SKM-1 treated with dmso at 0.1 percent for 144 hours (cell line): ENCODE results near the gene SLC17A2.
A peak's percentile ranks its signal among the peaks of the same experiment; 100 is the strongest.

ENCODE experiments used
- DNase-seq: peaks from one replicate; lab custom pipeline; 2025; ENCODE audit not compliant: unreplicated experiment; lab: John Stamatoyannopoulos, UW

Gene SLC17A2

GRCh38 chr6:25888626-25889025 is 41.9 kb downstream of the SLC17A2 start:
- no peak for DNase-seq

DNA sequence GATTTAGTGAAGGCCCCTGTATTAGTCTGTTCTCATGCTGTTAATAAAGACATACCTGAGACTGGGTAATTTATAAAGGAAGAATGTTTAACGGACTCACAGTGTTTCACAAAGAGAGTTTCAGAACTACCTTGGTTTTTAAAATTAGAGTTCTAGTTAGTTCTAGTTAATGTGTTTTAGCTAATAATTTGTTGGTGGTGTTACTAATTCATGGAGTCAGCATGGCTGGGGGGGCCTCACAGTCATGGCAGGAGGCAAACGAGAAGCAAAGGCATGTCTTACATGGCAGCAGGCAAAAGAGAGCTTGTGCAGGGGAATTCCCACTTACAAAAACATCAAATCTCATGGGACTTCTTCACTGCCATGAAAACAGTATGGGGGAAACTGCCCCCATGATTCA is 44.4 kb downstream of the SLC17A2 start:
- DNase-seq: no peak

GRCh38 chr6:25883991-25884390 is 46.5 kb downstream of the SLC17A2 start:
- DNase-seq: peak; percentile 60

- DNase-seq: no peak
Observed at GRCh38 chr6:25883536-25883935, 47.0 kb downstream of the SLC17A2 start.

- no peak for DNase-seq
Observed at GRCh38 chr6:25882051-25882496, 48.4 kb downstream of the SLC17A2 start.

- DNase-seq: no peak
Observed at GRCh38 chr6:25880601-25881000, 49.9 kb downstream of the SLC17A2 start.

DNA sequence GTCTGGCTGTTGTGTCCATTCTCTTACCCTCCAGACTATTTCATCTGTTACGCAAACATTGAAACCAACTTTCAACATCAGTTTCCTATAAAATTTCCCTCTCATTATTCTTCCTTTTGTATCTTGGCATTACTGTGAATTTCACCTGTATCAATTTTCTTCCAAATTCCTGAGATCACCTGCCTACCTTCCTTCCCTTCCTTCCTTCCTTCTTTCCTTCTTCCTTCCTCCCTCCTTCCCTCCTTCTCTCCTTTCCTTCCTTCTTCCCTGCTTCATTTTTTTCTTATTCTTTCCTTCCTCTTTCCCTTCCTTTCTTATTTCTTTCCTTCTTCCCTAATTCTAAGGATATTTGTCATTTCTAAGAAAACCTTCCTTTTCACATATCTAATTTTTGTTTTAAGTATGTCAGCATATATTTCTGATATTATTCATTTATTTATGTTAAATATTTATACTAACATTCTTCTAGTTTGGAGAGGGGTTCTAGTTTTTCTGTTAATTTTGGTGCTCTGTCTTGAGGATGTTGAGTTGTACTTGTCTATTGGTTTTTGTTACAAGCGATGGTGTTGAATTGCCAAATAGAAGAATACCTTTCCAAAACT is 51.7 kb downstream of the SLC17A2 start:
- DNase-seq: no peak

- DNase-seq: no peak
Observed at GRCh38 chr6:25875926-25876602, 54.4 kb downstream of the SLC17A2 start.

- DNase-seq: no peak
Observed at GRCh38 chr6:25875563-25875905, 55.0 kb downstream of the SLC17A2 start.

- DNase-seq: peak; percentile 60
Observed at GRCh38 chr6:25874822-25875562, 55.5 kb downstream of the SLC17A2 start.

GRCh38 chr6:25874118-25874517 is 56.4 kb downstream of the SLC17A2 start, which contains the start of gene SLC17A3:
Gene SLC17A3, minus strand, starts transcription at chr6:25874243. Its CDS starts 5,856 bp downstream, at chr6:25868387.
- no peak for DNase-seq

- DNase-seq: no peak
Observed at GRCh38 chr6:25872814-25873213, 57.7 kb downstream of the SLC17A2 start.

GRCh38 chr6:25869840-25870239 is 60.7 kb downstream of the SLC17A2 start:
- no peak for DNase-seq

DNA sequence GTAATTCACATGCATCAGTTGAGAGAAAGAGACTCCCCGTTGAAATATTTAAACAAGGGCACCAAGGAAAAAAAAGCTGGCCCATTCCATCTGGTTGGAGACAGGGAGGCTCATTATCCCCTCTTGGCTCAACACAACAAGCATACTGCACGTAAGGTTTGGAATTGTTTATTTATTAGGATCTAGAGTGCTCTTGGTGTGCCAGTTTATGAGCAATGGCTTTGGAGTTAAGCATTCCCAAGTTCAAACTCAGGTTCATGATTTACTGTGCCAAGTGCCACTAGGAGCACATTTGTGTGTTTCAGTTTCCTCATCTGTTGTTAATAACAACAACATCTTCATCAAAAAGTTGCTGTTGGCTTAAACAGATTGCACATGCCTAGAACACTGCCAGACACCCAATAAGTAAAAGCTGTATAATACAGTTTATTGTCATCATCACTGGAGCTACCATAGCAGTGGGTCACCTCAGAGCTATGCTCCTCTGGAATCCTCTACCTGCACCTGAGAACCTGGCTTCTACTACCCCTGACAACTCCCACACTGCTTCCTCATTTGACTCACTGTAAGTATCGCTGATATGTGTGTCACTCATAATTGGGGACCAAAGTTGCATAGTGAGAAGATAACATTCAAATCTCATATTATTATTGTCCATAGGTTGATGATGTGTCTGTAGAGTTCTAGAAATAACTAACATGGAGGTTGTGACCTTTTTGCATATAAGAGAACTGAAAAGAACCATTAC is 61.9 kb downstream of the SLC17A2 start:
- no peak for DNase-seq

GRCh38 chr6:25866011-25866410 is 64.5 kb downstream of the SLC17A2 start:
- no peak for DNase-seq

DNA sequence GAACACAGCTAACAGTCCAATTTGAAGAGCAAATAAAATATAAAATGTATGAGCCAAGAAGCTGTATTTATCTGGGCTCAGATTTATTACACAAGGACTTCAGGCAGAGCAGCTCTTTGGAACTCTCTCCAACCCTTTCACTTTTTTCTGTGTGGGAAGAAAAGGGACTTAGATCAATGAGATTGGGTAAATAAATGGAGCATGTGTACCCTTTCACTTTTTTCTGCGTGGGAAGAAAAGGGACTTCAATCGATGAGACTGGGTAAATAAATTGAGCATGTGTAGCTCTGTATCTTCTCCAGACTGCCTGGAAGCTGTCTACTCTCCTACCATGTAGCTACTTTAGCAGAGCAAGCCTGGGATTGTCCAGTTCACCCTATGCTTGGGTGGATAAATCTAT is 67.1 kb downstream of the SLC17A2 start:
- no peak for DNase-seq
